RCC 7860 (cell line): Measurements from ENCODE around the gene RPL21.
"Not testable (repeated sequence)": the region's sequence is repeated elsewhere in the genome, so short reads cannot be mapped to it uniquely, and the experiment has no call there.

ENCODE experiments used
- DNase-seq: peaks from one replicate; pipeline ENCODE4 v3.0.0-alpha.2; 2015; ENCODE audit warnings: low spot score
- FAIRE-seq: peaks from 2 replicates; lab custom pipeline; 2012; peaks lifted over from hg19 to GRCh38; lab: Jason Lieb, UNC

RPL21 gene

GRCh38 chr13:27251166-27252091 lies at the start of gene RPL21:
Gene RPL21 (plus strand): TSS chr13:27251558. CDS start chr13:27253777, 2,219 bp downstream.
- DNase-seq (peak; percentile 78), FAIRE-seq (peak; percentile 52)

DNA sequence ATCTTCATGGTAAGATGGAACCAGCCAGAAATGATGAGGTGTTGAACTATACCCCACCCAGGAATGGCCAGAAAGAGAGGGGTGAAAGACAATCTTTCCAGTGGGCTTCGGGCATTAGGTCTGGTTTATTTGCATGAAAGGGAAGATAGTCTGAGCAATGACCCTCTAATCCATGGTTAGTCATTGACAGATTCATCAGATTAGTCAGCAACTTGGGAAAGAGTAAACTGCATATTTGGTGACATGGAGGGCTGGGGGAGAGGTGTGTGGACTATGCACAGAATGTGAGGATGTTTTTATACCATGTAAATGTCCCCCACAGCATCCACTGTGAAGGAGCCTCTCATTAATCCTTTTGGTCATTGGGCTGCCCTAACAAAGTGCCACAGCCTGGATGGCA lies 49.7 kb upstream of the RPL21 start:
- FAIRE-seq (no peak), DNase-seq (no peak)

- no peak for DNase-seq
- FAIRE-seq = no peak
These were observed 48.2 kb upstream of the RPL21 start for GRCh38 chr13:27203186-27203585.

GRCh38 chr13:27203854-27204253 lies 47.5 kb upstream of the RPL21 start:
- FAIRE-seq = no peak
- no peak for DNase-seq

DNA sequence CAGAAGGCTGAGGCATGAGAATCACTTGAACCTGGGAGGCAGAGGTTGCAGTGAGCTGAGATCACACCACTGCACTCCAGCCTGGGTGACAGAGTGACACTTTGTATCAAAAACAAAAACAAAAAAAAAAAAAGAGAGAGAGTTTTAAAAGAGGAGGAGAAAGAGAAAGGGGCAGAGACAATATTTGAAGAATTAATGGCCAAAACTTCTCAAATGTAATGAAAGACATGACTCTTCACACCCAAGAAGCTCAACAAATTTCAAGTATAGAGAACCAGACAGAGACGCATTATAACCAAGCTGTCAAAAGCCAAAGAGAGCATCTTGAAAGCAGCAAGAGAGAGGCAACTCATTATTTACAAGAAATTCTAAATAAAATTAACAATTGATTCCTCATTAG lies 42.8 kb upstream of the RPL21 start:
- no peak for DNase-seq
- FAIRE-seq = no peak

- FAIRE-seq (no peak), DNase-seq (no peak)
These were observed 40.1 kb upstream of the RPL21 start for GRCh38 chr13:27211271-27211670.

DNA sequence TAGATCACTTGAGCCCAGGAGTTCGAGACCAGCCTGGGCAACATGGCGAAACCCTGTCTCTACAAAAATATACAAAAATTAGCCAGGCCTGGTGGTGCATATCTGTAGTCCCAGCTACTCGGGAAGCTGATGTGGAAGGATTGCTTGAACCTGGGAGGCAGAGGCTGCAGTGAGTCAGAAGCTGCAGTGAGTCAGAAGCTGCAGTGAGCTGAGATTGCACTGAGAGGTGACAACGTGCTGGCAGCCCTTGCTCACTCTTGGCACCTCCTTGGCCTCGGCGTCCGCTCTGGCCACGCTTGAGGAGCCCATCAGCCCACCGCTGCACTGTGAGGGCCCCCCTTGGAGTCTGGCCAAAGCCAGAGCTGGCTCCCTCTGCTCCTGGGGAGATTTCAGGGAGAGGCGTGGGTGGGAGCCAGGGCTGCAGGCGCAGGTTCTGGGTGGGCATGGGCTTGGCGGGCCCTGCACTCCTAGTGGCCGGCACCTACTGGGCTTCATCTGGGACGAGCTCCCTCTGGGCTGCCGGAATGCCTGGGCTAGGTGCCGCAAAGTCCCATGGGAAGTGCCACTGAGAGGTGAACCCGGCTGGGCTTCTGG lies 39.5 kb upstream of the RPL21 start:
- DNase-seq = peak; percentile 84
- FAIRE-seq = peak; percentile 87

GRCh38 chr13:27213386-27213785 lies 38.0 kb upstream of the RPL21 start:
- FAIRE-seq, DNase-seq: not testable (repeated sequence)

GRCh38 chr13:27217791-27218190 lies 33.6 kb upstream of the RPL21 start:
- FAIRE-seq = not testable (repeated sequence)

GRCh38 chr13:27218861-27219260 lies 32.5 kb upstream of the RPL21 start:
- not testable (repeated sequence) for FAIRE-seq, DNase-seq

More at GRCh38 chr13:27217791-27218190, 33.6 kb upstream of the RPL21 start:
- DNase-seq = not testable (repeated sequence)

GRCh38 chr13:27219611-27220010 lies 31.7 kb upstream of the RPL21 start:
- no peak for DNase-seq
- no peak for FAIRE-seq

DNA sequence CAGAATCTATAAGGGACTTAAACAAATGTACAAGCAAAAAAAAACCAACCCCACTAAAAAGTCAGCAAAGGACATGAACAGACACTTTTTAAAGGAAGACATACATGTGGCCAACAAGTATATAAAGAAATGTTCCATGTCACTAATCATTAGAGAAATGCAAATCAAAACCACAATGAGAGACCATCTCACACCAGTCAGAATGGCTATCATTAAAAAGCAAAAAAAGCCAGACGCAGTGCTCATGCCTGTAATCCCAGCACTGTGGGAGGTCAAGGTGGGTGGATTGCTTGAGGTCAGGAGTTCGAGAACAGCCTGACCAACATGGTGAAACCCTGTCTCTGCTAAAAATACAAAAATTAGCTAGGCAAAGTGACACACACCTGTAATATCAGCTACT lies 29.3 kb upstream of the RPL21 start:
- not testable (repeated sequence) for DNase-seq, FAIRE-seq

GRCh38 chr13:27226991-27227390 lies 24.4 kb upstream of the RPL21 start:
- FAIRE-seq (no peak), DNase-seq (no peak)

DNA sequence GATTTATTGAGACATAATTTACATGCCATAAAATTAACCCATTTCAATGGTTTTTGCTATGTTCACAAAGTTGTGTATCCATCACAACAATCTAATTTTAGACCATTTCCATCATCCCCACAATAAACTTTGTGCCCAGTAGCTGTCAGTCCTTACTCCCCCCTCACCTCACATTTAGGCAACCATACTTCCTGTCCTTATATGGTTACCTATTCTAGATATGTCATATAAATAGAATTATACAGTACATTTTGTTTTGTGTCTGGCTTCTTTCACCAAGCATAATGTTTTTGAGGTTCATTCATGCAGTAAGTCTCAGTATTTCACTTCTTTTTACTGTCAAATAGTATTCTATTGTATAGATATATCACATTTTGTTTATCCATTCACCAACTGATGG lies 23.2 kb upstream of the RPL21 start:
- FAIRE-seq (no peak), DNase-seq (no peak)

- DNase-seq (no peak), FAIRE-seq (no peak)
These were observed 21.7 kb upstream of the RPL21 start for GRCh38 chr13:27229642-27230041.

- FAIRE-seq = no peak
- DNase-seq = no peak
These were observed 17.4 kb upstream of the RPL21 start for GRCh38 chr13:27233964-27234363.

GRCh38 chr13:27236478-27236877 lies 14.9 kb upstream of the RPL21 start:
- DNase-seq (no peak), FAIRE-seq (no peak)

GRCh38 chr13:27242702-27243101 lies 8.7 kb upstream of the RPL21 start:
- no peak for FAIRE-seq
- no peak for DNase-seq

DNA sequence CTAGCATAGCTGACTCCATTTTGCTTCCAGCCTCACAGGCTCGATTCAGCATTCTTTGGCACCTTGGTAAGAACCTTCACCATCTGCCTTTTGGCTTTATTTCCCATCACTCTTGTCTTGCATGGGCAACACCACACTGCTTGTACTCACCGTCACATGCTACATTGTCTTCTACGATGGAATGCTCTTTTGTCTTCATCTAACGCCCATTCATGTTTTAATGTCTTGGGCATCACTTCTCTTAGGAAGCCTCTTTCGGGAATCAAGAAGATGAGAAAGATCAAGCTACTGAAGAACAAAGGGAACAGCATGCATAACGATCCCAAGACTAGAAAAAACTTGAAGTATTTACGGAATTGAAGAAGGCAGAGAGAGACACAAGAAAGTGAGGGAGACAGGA lies 5.7 kb upstream of the RPL21 start:
- DNase-seq = no peak
- FAIRE-seq = no peak

DNA sequence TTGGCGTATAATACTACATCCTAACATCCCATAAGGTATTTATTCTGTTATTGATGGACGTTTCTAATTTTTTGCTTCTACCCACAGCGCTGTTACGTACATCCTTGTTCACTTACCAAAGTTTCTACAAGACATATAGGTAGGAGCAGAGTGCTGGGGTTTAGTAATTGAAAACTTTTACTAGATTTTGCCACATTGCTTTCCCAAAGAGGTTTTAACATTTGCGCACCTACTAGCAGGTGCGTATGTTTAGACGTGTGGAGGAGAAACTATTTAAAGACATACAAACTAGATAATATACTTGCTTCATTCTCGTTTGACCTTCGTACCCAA lies 559 bp upstream of the RPL21 start:
- DNase-seq (no peak), FAIRE-seq (no peak)

DNA sequence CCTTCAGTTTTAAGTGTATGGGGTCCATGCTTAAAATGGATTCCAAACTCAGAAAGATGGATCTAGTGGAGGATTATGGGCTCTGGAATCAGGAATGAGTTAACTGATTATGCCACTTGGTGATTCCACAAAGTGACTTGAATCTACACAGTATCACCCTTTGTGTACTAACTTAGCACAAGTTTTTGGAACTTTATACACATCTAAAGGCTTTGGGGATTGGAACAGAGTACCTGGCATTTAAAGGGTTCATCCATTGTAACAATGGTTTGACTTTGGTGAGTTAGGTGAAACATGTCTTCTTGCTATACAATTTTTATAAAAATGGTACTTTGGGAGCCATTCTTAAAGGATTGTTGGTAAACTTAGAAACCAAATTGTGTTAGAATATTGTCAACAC lies 1.1 kb downstream of the RPL21 start:
- no peak for FAIRE-seq
- no peak for DNase-seq

GRCh38 chr13:27257233-27257568 lies 5.8 kb downstream of the RPL21 start:
- FAIRE-seq (no peak), DNase-seq (no peak)
